Stimulated activated CD8-positive, alpha-beta memory T cell treated with anti-CD3 and anti-CD28 coated beads, Interleukin-15, amount 100 ng/mL, for 48 hours (primary cell): ENCODE results near the gene NMRK2.
"Not testable (repeated sequence)": the region's sequence is repeated elsewhere in the genome, so short reads cannot be mapped to it uniquely, and the experiment has no call there.

Source experiments
- DNase-seq, 2 donors: peaks; one replicate each; pipeline ENCODE4 v3.0.0-alpha.2; 2020; ENCODE audit warnings: low read depth in 2 of 2

The NMRK2 gene

GRCh38 chr19:3964256-3965194, 31.7 kb downstream of the NMRK2 start:
- no peak for DNase-seq

GRCh38 chr19:3966051-3967017, 33.5 kb downstream of the NMRK2 start:
- no peak for DNase-seq

GRCh38 chr19:3967983-3968382, 35.1 kb downstream of the NMRK2 start:
- not testable (repeated sequence) for DNase-seq

GRCh38 chr19:3968556-3969434, 35.9 kb downstream of the NMRK2 start:
- DNase-seq: no peak

GRCh38 chr19:3969435-3970312, 36.8 kb downstream of the NMRK2 start:
- no peak for DNase-seq

- no peak for DNase-seq
These were observed 37.5 kb downstream of the NMRK2 start for GRCh38 chr19:3970313-3970807.

- DNase-seq: peak; percentile 94 to 95
These were observed 38.1 kb downstream of the NMRK2 start, which contains the start of gene DAPK3 for GRCh38 chr19:3970808-3971598. TSS of gene DAPK3 (minus strand) at chr19:3971099. CDS start at chr19:3969735, 1,364 bp downstream.

GRCh38 chr19:3975144-3975543, 42.3 kb downstream of the NMRK2 start:
- DNase-seq: no peak

- DNase-seq: no peak
These were observed 42.8 kb downstream of the NMRK2 start for GRCh38 chr19:3975637-3976087.

- DNase-seq: no peak
These were observed 43.8 kb downstream of the NMRK2 start for GRCh38 chr19:3976495-3977241.

- DNase-seq: no peak
These were observed 44.6 kb downstream of the NMRK2 start for GRCh38 chr19:3977242-3978143.

GRCh38 chr19:3978145-3978544, 45.3 kb downstream of the NMRK2 start:
- DNase-seq: no peak

GRCh38 chr19:3979289-3979673, 46.4 kb downstream of the NMRK2 start:
- no peak for DNase-seq

GRCh38 chr19:3979674-3980352, 46.9 kb downstream of the NMRK2 start:
- DNase-seq: no peak

GRCh38 chr19:3980353-3981251, 47.7 kb downstream of the NMRK2 start:
- no peak for DNase-seq

GRCh38 chr19:3981373-3981735, 48.5 kb downstream of the NMRK2 start:
- no peak for DNase-seq
